CD4-positive, alpha-beta T cell treated with Interleukin-15 for 1 hour (primary cell): ENCODE measurements around the gene RARS1.

ENCODE experiments used
- DNase-seq: peaks from one replicate; pipeline ENCODE4 v3.0.0-alpha.2; 2020

RARS1 gene

GRCh38 chr5:168562279-168562678 is 76.0 kb downstream of the RARS1 start:
- no peak for DNase-seq

- no peak for DNase-seq
Observed at GRCh38 chr5:168563959-168564358, 77.7 kb downstream of the RARS1 start.

- DNase-seq: no peak
Observed at GRCh38 chr5:168568738-168569137, 82.5 kb downstream of the RARS1 start.
